Endodermal cell (in vitro differentiated cells): ENCODE measurements around the gene SGCE. TPM values are rescaled to one million over a fixed set of nuclear protein-coding genes. Genes with fewer than 3 reads are reported as not detected.

Experiments
- DNase-seq: peaks from one replicate; pipeline ENCODE4 v3.0.0-alpha.2; 2017
- H3K27ac ChIP-seq: 2 replicates; pipeline ENCODE4 v1.5.1; 2013; ENCODE audit warnings: mild to moderate bottlenecking, low read depth, low read length, moderate library complexity
- H3K27me3 ChIP-seq: 2 replicates; pipeline ENCODE4 v1.6.1; 2013; ENCODE audit warnings: mild to moderate bottlenecking, low read length, moderate library complexity; ENCODE audit not compliant: insufficient read depth, control insufficient read depth, poor library complexity, severe bottlenecking
- H3K36me3 ChIP-seq: 2 replicates; pipeline ENCODE4 v1.7.0; 2013; ENCODE audit warnings: mild to moderate bottlenecking, low read length, moderate library complexity; ENCODE audit not compliant: control insufficient read depth, insufficient read depth
- H3K4me1 ChIP-seq: one replicate; pipeline ENCODE4 v1.7.0; 2013; ENCODE audit warnings: low read length; ENCODE audit not compliant: control insufficient read depth, insufficient read depth
- H3K4me3 ChIP-seq: 2 replicates; pipeline ENCODE4 v1.5.1; 2013; ENCODE audit warnings: mild to moderate bottlenecking, low read length, moderate library complexity
- H3K9ac ChIP-seq: 2 replicates; pipeline ENCODE4 v1.6.1; 2013; ENCODE audit warnings: mild to moderate bottlenecking, low read length, moderate library complexity; ENCODE audit not compliant: poor library complexity, severe bottlenecking; ENCODE audit errors: extremely low read depth
- H3K9me3 ChIP-seq: 2 replicates; pipeline ENCODE4 v1.6.1; 2013; ENCODE audit warnings: mild to moderate bottlenecking, low read length, moderate library complexity; ENCODE audit not compliant: control insufficient read depth
- H3K27ac Mint-ChIP-seq: 2 replicates; pipeline ENCODE4 v1.8.0; 2020; ENCODE audit warnings: mixed read lengths
- H3K27me3 Mint-ChIP-seq: 2 replicates; pipeline ENCODE4 v1.8.0; 2021; ENCODE audit warnings: mild to moderate bottlenecking, mixed read lengths; ENCODE audit not compliant: insufficient read depth
- H3K36me3 Mint-ChIP-seq: 2 replicates; pipeline ENCODE4 v1.8.0; 2020; ENCODE audit warnings: low read depth, mixed read lengths
- H3K4me1 Mint-ChIP-seq: 2 replicates; pipeline ENCODE4 v1.8.0; 2020; ENCODE audit warnings: mixed read lengths
- H3K4me3 Mint-ChIP-seq: 2 replicates; pipeline ENCODE4 v1.8.0; 2020; ENCODE audit warnings: mild to moderate bottlenecking, moderate library complexity, mixed read lengths
- H3K9me3 Mint-ChIP-seq: 2 replicates; pipeline ENCODE4 v1.8.0; 2020; ENCODE audit warnings: mild to moderate bottlenecking, mixed read lengths
- CTCF ChIP-seq: fragments of 200-600 bp; sonication (generic); conservative IDR thresholded peaks from 2 replicates; pipeline ENCODE4 v1.5.0; 2021; ENCODE audit warnings: antibody characterized with exemption, mild to moderate bottlenecking
- WGBS, 2 experiments: methylation state at CpG; one replicate each; pipeline versions ENCODE4 v1.1.5 to v1.1.7; 2013; ENCODE audit warnings: missing lambda C conversion rate in 2 of 2, mixed read lengths in 1 of 2; ENCODE audit not compliant: insufficient coverage in 1 of 2, insufficient read length in 1 of 2; 5-methylcytosine and 5-hydroxymethylcytosine counted together
- total RNA-seq, 2 donors: library from RNA; stranded (reverse); fragmentation: NEBNext Ultra II Directional in 1 of 2; extraction: Animal tissue kit (Norgen Biotek cat#: 25700) in 1 of 2; gene quantifications; 2 replicates in 1 of 2; 3 replicates in 1 of 2; pipeline ENCODE4 v1.2.1, GENCODE V29; 2021

SGCE gene
- total RNA-seq, 2 donors from 2014 or later: 40.9 to 45.9 TPM

- H3K27ac ChIP-seq: no peak overlapping the region
Measured at GRCh38 chr7:94588075-94588474, 67.9 kb downstream of the SGCE start.

GRCh38 chr7:94584113-94584512 lies 71.8 kb downstream of the SGCE start:
- 98 to 100% methylated on average over 1 of the region's 1 CpG for WGBS, 2 experiments
- no peaks in the 10 kb centered on the region for H3K4me1 Mint-ChIP-seq
- Histone ChIP-seq H3K9me3 (peaks cover 5% of the 10 kb centered on the region), H3K36me3 (peaks cover 12% of the 10 kb centered on the region), H3K4me1 (no peaks in the 10 kb centered on the region), H3K9ac (no peak overlapping the region), H3K4me3 (no peak overlapping the region), H3K27ac (no peak overlapping the region), H3K27me3 (no peaks in the 10 kb centered on the region)
- DNase-seq: no peak
- H3K4me3 Mint-ChIP-seq: no peak overlapping the region
- no peaks in the 10 kb centered on the region for H3K27me3 Mint-ChIP-seq
- no peak overlapping the region for H3K27ac Mint-ChIP-seq
- TF ChIP-seq CTCF: no peak
- peaks cover 30% of the 10 kb centered on the region for H3K36me3 Mint-ChIP-seq
- H3K9me3 Mint-ChIP-seq: peaks cover 6% of the 10 kb centered on the region

More at GRCh38 chr7:94588075-94588474, 67.9 kb downstream of the SGCE start:
- Histone ChIP-seq H3K9me3 (peaks cover 10% of the 10 kb centered on the region), H3K9ac (no peak overlapping the region), H3K36me3 (peaks cover 15% of the 10 kb centered on the region), H3K4me3 (no peak overlapping the region), H3K4me1 (no peaks in the 10 kb centered on the region), H3K27me3 (no peaks in the 10 kb centered on the region)
- DNase-seq: no peak
- Mint-ChIP-seq H3K9me3 (peaks cover 10% of the 10 kb centered on the region), H3K27ac (no peak overlapping the region), H3K36me3 (peaks cover 32% of the 10 kb centered on the region), H3K27me3 (no peaks in the 10 kb centered on the region), H3K4me3 (no peak overlapping the region), H3K4me1 (peaks cover 7% of the 10 kb centered on the region)
- WGBS, 2 experiments: 90 to 100% methylated on average over 2 of the region's 2 CpGs
- no peak for TF ChIP-seq CTCF

GRCh38 chr7:94580601-94581000 lies 75.3 kb downstream of the SGCE start:
- H3K36me3 Mint-ChIP-seq: peaks cover 32% of the 10 kb centered on the region
- H3K4me3 Mint-ChIP-seq: no peak overlapping the region
- no peak overlapping the region for H3K27ac ChIP-seq
- peaks cover 3% of the 10 kb centered on the region for H3K4me1 Mint-ChIP-seq
- peaks cover 9% of the 10 kb centered on the region for H3K9me3 Mint-ChIP-seq
- H3K4me1 ChIP-seq: no peaks in the 10 kb centered on the region
- H3K27me3 ChIP-seq: no peaks in the 10 kb centered on the region
- H3K9me3 ChIP-seq: peaks cover 11% of the 10 kb centered on the region
- TF ChIP-seq CTCF: no peak
- H3K36me3 ChIP-seq: peaks cover 26% of the 10 kb centered on the region
- H3K4me3 ChIP-seq: no peak overlapping the region
- 100% methylated on average over 1 of the region's 1 CpG for WGBS, 2 experiments
- DNase-seq: no peak
- no peaks in the 10 kb centered on the region for H3K27me3 Mint-ChIP-seq
- no peak overlapping the region for H3K27ac Mint-ChIP-seq
- H3K9ac ChIP-seq: no peak overlapping the region
